HCT116 (cell line): ENCODE results near the gene PAGR1. TPM values are rescaled to one million over a fixed set of nuclear protein-coding genes. Genes with fewer than 3 reads are reported as not detected.

ENCODE experiments used
- ATAC-seq: fragments of 200-7000 bp; cut with Tn5 transposase; 2 replicates; pipeline ENCODE4 v1.9.1; 2020; ENCODE audit warnings: mild to moderate bottlenecking, moderate library complexity
- BruUV-seq: library from RNA; stranded (reverse); fragments of 400-500 nt; replicated peaks from 2 replicates; lab custom pipeline; 2021; lab: Mats Ljungman, UMichigan
- CTCF ChIA-PET: fragments of 300-600 bp; sonication (Branson Sonifier 250); formaldehyde crosslinking; loops from one replicate; lab custom pipeline; 2021; ENCODE audit warnings: antibody characterized with exemption; lab: Charles Lee
- POLR2A ChIA-PET: fragments of 300-600, 350-600 bp; sonication (Branson Sonifier 250); formaldehyde crosslinking; loops from one replicate; lab custom pipeline; 2021; ENCODE audit warnings: antibody characterized with exemption; lab: Charles Lee
- RAD21 ChIA-PET, 2 experiments: fragments of 300-600 bp; sonication (Branson Sonifier 250); formaldehyde crosslinking; loops; one replicate each; lab custom pipeline; 2023; ENCODE audit warnings: low total read pairs in 2 of 2; ENCODE audit not compliant: uncharacterized antibody in 2 of 2, unreplicated experiment in 2 of 2, low non-redundant PET in 1 of 2; lab: Charles Lee
- DNase-seq: peaks from one replicate; pipeline ENCODE4 v3.0.0-alpha.2; 2010; ENCODE audit warnings: low read depth, low spot score
- H2AFZ ChIP-seq: fragments of 200-600 bp; shearing (Covaris generic), sonication (generic); 2 replicates; pipeline ENCODE4 v1.6.1; 2017; ENCODE audit warnings: low read depth, mixed run types, mixed read lengths, antibody characterized with exemption, low read length; ENCODE audit not compliant: poor library complexity, severe bottlenecking
- H3K27ac ChIP-seq: 2 replicates; pipeline ENCODE4 v1.5.1; 2012; ENCODE audit warnings: low read depth, low read length
- H3K27me3 ChIP-seq: fragments of 200-600 bp; sonication (generic); 2 replicates; pipeline ENCODE4 v1.6.1; 2016; ENCODE audit warnings: mixed run types, low read length, mixed read lengths; ENCODE audit not compliant: insufficient read depth
- H3K36me3 ChIP-seq, 2 experiments: fragments of 200-500 bp in 1 of 2; fragments of 200-600 bp in 1 of 2; sonication (Bioruptor generic) in 1 of 2; sonication (generic) in 1 of 2; 2 replicates each; pipeline versions ENCODE4 v1.5.1 to v1.6.1; 2014 to 2016; ENCODE audit warnings: low read length in 2 of 2, inconsistent platforms in 1 of 2, mixed read lengths in 1 of 2, mixed run types in 1 of 2; ENCODE audit not compliant: insufficient read depth in 2 of 2, control insufficient read depth in 1 of 2
- H3K4me1 ChIP-seq, 2 experiments: fragments of 200-600 bp in 1 of 2; sonication (generic) in 1 of 2; 2 replicates each; pipeline versions ENCODE4 v1.5.1 to v1.6.1; 2012 to 2017; ENCODE audit warnings: low read length in 2 of 2, inconsistent platforms in 1 of 2, mild to moderate bottlenecking in 1 of 2, mixed read lengths in 1 of 2, mixed run types in 1 of 2, moderate library complexity in 1 of 2; ENCODE audit not compliant: insufficient read depth in 2 of 2, control insufficient read depth in 1 of 2
- H3K4me2 ChIP-seq: fragments of 200-600 bp; sonication (generic); 2 replicates; pipeline ENCODE4 v1.6.1; 2017; ENCODE audit warnings: mixed run types, low read length, mixed read lengths
- H3K4me3 ChIP-seq, 2 experiments: fragments of 200-600 bp in 1 of 2; sonication (generic) in 1 of 2; replicated peaks in 1 of 2; 2 replicates each; pipeline ENCODE4 v1.5.1; 2011 to 2016; ENCODE audit warnings: low read length in 2 of 2, control low read depth in 1 of 2, low read depth in 1 of 2, mild to moderate bottlenecking in 1 of 2, mixed read lengths in 1 of 2, mixed run types in 1 of 2
- H3K79me2 ChIP-seq: fragments of 200-600 bp; sonication (generic); 2 replicates; pipeline ENCODE4 v1.6.1; 2017; ENCODE audit warnings: mild to moderate bottlenecking, mixed run types, low read length, moderate library complexity, mixed read lengths; ENCODE audit not compliant: insufficient read depth
- H3K9ac ChIP-seq: fragments of 200-600 bp; sonication (generic); 2 replicates; pipeline ENCODE4 v1.6.1; 2016; ENCODE audit warnings: low read length, mixed read lengths
- H3K9me2 ChIP-seq: fragments of 200-600 bp; sonication (generic), shearing (Covaris generic); 2 replicates; pipeline ENCODE4 v1.6.1; 2017; ENCODE audit warnings: mixed run types, mild to moderate bottlenecking, moderate library complexity; ENCODE audit not compliant: insufficient read depth
- H3K9me3 ChIP-seq, 2 experiments: fragments of 200-500 bp in 1 of 2; fragments of 200-600 bp in 1 of 2; sonication (Bioruptor generic) in 1 of 2; sonication (generic) in 1 of 2; 2 replicates each; pipeline ENCODE4 v1.6.1; 2014 to 2017; ENCODE audit warnings: low read length in 2 of 2, mixed read lengths in 2 of 2, inconsistent platforms in 1 of 2, low read depth in 1 of 2, mild to moderate bottlenecking in 1 of 2, mixed run types in 1 of 2, moderate library complexity in 1 of 2; ENCODE audit not compliant: control insufficient read depth in 1 of 2, insufficient read depth in 1 of 2
- H4K20me1 ChIP-seq: fragments of 200-600 bp; sonication (generic), shearing (Covaris generic); 2 replicates; pipeline ENCODE4 v1.6.1; 2017; ENCODE audit warnings: mixed run types, mild to moderate bottlenecking, moderate library complexity; ENCODE audit not compliant: insufficient read depth
- CBX3 ChIP-seq: IDR thresholded peaks from 2 replicates; pipeline ENCODE4 v1.6.1; 2012; ENCODE audit warnings: low read depth
- CEBPB ChIP-seq: IDR thresholded peaks from 2 replicates; pipeline ENCODE4 v1.6.1; 2012; ENCODE audit warnings: low read depth
- CTCF ChIP-seq, 3 experiments: fragments of 200-600 bp in 1 of 3; sonication (generic) in 1 of 3; IDR thresholded peaks in 2 of 3; conservative IDR thresholded peaks in 1 of 3; 2 replicates each; pipeline ENCODE4 v1.5.1; 2012 to 2017; ENCODE audit warnings: low read depth in 2 of 3, low read length in 2 of 3, antibody characterized with exemption in 1 of 3, borderline replicate concordance in 1 of 3, control low read depth in 1 of 3, mild to moderate bottlenecking in 1 of 3, mixed read lengths in 1 of 3, mixed run types in 1 of 3, moderate library complexity in 1 of 3; ENCODE audit not compliant: insufficient read depth in 1 of 3
- EGR1 ChIP-seq: IDR thresholded peaks from 2 replicates; pipeline ENCODE4 v1.6.1; 2012; ENCODE audit warnings: low read depth
- ELF1 ChIP-seq: IDR thresholded peaks from 2 replicates; pipeline ENCODE4 v1.6.1; 2012; ENCODE audit warnings: low read depth, borderline replicate concordance
- EZH2phosphoT487 ChIP-seq: fragments of 200-600 bp; IDR thresholded peaks from 2 replicates; pipeline ENCODE4 v1.6.1; 2018; ENCODE audit warnings: antibody characterized with exemption, borderline replicate concordance
- JUND ChIP-seq: IDR thresholded peaks from 2 replicates; pipeline ENCODE4 v1.6.1; 2012
- MAX ChIP-seq: IDR thresholded peaks from 2 replicates; pipeline ENCODE4 v1.6.1; 2012
- POLR2AphosphoS5 ChIP-seq: IDR thresholded peaks from 2 replicates; pipeline ENCODE4 v1.6.1; 2011; ENCODE audit warnings: mild to moderate bottlenecking, low read depth, low read length, moderate library complexity
- RAD21 ChIP-seq: IDR thresholded peaks from 2 replicates; pipeline ENCODE4 v1.6.1; 2012; ENCODE audit warnings: low read depth, mild to moderate bottlenecking
- REST ChIP-seq: IDR thresholded peaks from 2 replicates; pipeline ENCODE4 v1.6.1; 2012; ENCODE audit warnings: low read depth
- SP1 ChIP-seq: IDR thresholded peaks from 2 replicates; pipeline ENCODE4 v1.6.1; 2012; ENCODE audit warnings: low read depth
- TCF7L2 ChIP-seq: IDR thresholded peaks from 2 replicates; pipeline ENCODE4 v1.7.0; 2011; ENCODE audit warnings: borderline replicate concordance, inconsistent platforms; ENCODE audit not compliant: insufficient read depth, insufficient read length; ENCODE audit errors: extremely low read depth
- ZFX ChIP-seq: fragments of 450-650 bp; IDR thresholded peaks from 2 replicates; pipeline ENCODE4 v1.6.1; 2017
- ZNF274 ChIP-seq: fragments of 200-500 bp; sonication (Bioruptor generic); IDR thresholded peaks from 2 replicates; pipeline ENCODE4 v1.6.1; 2014; ENCODE audit warnings: mild to moderate bottlenecking, low read depth, low read length, inconsistent platforms
- intact Hi-C: fragments of 100-400 bp; cut with micrococcal nuclease; formaldehyde crosslinking; loops from 2 replicates; pipeline ENCODE4 v1.10.0; 2022
- total RNA-seq: library from RNA; stranded (reverse); gene quantifications from one replicate; pipeline ENCODE4 v1.2.1, GENCODE V29; 2021; ENCODE audit not compliant: unreplicated experiment

The PAGR1 gene
- total RNA-seq, 1 experiment from 2014 or later = 28.9 TPM

DNA sequence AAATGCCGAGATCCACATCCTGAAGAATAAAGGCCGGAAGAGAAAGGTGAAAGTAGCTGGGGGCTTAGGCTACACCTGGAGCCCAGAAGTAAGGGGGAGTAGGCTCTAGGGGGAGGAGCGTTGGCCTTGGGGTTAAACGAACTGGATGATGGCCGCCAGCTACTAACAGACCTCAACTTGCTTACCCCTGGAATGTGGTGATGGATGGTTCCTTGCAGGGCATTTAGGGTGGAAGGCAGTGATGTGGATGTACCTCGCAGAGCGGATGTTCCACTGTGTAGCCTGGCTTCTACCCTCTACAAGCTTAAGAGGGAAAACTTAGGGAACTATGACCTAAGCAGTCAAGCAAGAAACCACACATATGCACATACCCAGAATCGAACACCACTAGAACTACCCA is 11.9 kb upstream of the PAGR1 start:
- Histone ChIP-seq H3K4me2 (peak overlapping the region; percentile 87), H3K9ac (peak overlapping the region; percentile 84), H3K27ac (peak overlapping the region; percentile 85), H3K4me1 (peaks cover 17 to 39% of the 10 kb centered on the region in 2 experiments), H3K27me3 (no peaks in the 10 kb centered on the region), H3K9me3 (no peaks in the 10 kb centered on the region), H2AFZ (no peak overlapping the region), H3K9me2 (no peaks in the 10 kb centered on the region), H3K79me2 (peaks cover 19% of the 10 kb centered on the region), H3K36me3 (peaks cover 16 to 41% of the 10 kb centered on the region in 2 experiments; a peak in 3 of 4 replicates), H4K20me1 (no peaks in the 10 kb centered on the region), H3K4me3 (peak overlapping the region; percentile 67 to 70; a peak in 3 of 4 replicates)
- DNase-seq (no peak), ATAC-seq (no peak)
- intact Hi-C loops = loop anchor here (2.0 kb wide), 1 partner anchor 13 kb away; the partner anchor contains the start of gene KIF22
- ChIA-PET POLR2A (interaction anchor here (0.9 to 1.9 kb wide), 2 partner anchors 14 to 18 kb away, joined by 3 to 10 read pairs; partner anchors contain the start of gene KIF22), RAD21 (interaction anchor here (0.6 to 1.1 kb wide), 2 partner anchors 14 to 103 kb away, joined by 3 to 4 read pairs; partner anchors contain the start of gene KIF22 (in 1 of the 2)), CTCF (interaction anchor here (1.5 to 2.3 kb wide), 2 partner anchors 14 to 44 kb away, joined by 5 to 6 read pairs; partner anchors contain the start of gene KIF22)
- no peak for TF ChIP-seq RAD21
- no peak for TF ChIP-seq TCF7L2
- TF ChIP-seq JUND = no peak
- TF ChIP-seq CBX3 = no peak
- TF ChIP-seq POLR2AphosphoS5 = no peak; the same call in 1 of the 2 replicates
- no peak for TF ChIP-seq CEBPB
- no peak for TF ChIP-seq CTCF (IDR thresholded peaks at IDR 0.05 in 2 of 3, conservative IDR thresholded peaks at IDR 0.05 in 1 of 3; ENCODE audit: borderline replicate concordance in 1 of 3, insufficient read depth in 1 of 3, low read depth in 2 of 3, low read length in 2 of 3)
- TF ChIP-seq MAX = no peak
- no peak for TF ChIP-seq EZH2phosphoT487
- TF ChIP-seq ELF1 = no peak
- TF ChIP-seq REST = no peak
- no peak for TF ChIP-seq ZFX
- no peak for TF ChIP-seq EGR1
- no peak for TF ChIP-seq ZNF274
- no peak for TF ChIP-seq SP1
- BruUV-seq = no TSS peak
